CD4-positive, alpha-beta memory T cell (primary cell): ENCODE measurements around the gene SLC8A2. TPM values are rescaled to one million over a fixed set of nuclear protein-coding genes. Genes with fewer than 3 reads are reported as not detected.
A peak's percentile ranks its signal among the peaks of the same experiment; 100 is the strongest.
"Not testable (repeated sequence)": the region's sequence is repeated elsewhere in the genome, so short reads cannot be mapped to it uniquely, and the experiment has no call there.

ENCODE experiments used
- CTCF ChIA-PET: fragments of 350-600 bp; sonication (Branson Sonifier 250); formaldehyde crosslinking; loops from one replicate; lab custom pipeline; 2021; ENCODE audit warnings: inconsistent platforms; ENCODE audit not compliant: partially characterized antibody; lab: Charles Lee
- POLR2A ChIA-PET: fragments of 350-600 bp; sonication (Branson Sonifier 250); formaldehyde crosslinking; loops from one replicate; lab custom pipeline; 2021; ENCODE audit not compliant: partially characterized antibody; lab: Charles Lee
- DNase-seq, 5 donors: peaks; one replicate each; pipeline versions ENCODE4 v3.0.0 to v3.0.0-alpha.2; 2020 to 2022; ENCODE audit warnings: mixed read lengths in 1 of 5
- H3K27ac ChIP-seq: one replicate; pipeline ENCODE4 v1.7.0; 2013; ENCODE audit warnings: low read depth, low read length
- H3K27me3 ChIP-seq: 2 replicates; pipeline ENCODE4 v1.7.0; 2013; ENCODE audit warnings: mild to moderate bottlenecking, low read length, moderate library complexity; ENCODE audit not compliant: insufficient read depth
- H3K36me3 ChIP-seq: 2 replicates; pipeline ENCODE4 v1.7.0; 2013; ENCODE audit warnings: mild to moderate bottlenecking, low read length, moderate library complexity; ENCODE audit not compliant: insufficient read depth
- H3K4me1 ChIP-seq: 2 replicates; pipeline ENCODE4 v1.7.0; 2013; ENCODE audit warnings: mild to moderate bottlenecking, low read length, moderate library complexity; ENCODE audit not compliant: insufficient read depth
- H3K4me3 ChIP-seq, 2 donors: one replicate each; pipeline ENCODE4 v1.7.0; 2013; ENCODE audit warnings: low read length in 2 of 2, mild to moderate bottlenecking in 1 of 2
- H3K9me3 ChIP-seq, 2 donors: one replicate each; pipeline ENCODE4 v1.7.0; 2013; ENCODE audit warnings: low read length in 2 of 2, control low read depth in 1 of 2; ENCODE audit not compliant: control insufficient read depth in 1 of 2
- H3K27ac Mint-ChIP-seq, 7 donors: one replicate each; pipeline ENCODE4 v1.8.0; 2020 to 2021; ENCODE audit warnings: mixed read lengths in 7 of 7, mild to moderate bottlenecking in 6 of 7, inconsistent platforms in 3 of 7, moderate library complexity in 3 of 7
- H3K27me3 Mint-ChIP-seq, 2 donors: one replicate each; pipeline ENCODE4 v1.8.0; 2020 to 2021; ENCODE audit warnings: mixed read lengths in 2 of 2
- H3K36me3 Mint-ChIP-seq, 2 donors: one replicate each; pipeline ENCODE4 v1.8.0; 2020 to 2021; ENCODE audit warnings: mixed read lengths in 2 of 2, inconsistent platforms in 1 of 2, mild to moderate bottlenecking in 1 of 2
- H3K4me1 Mint-ChIP-seq, 4 donors: one replicate each; pipeline ENCODE4 v1.8.0; 2020 to 2021; ENCODE audit warnings: mixed read lengths in 4 of 4, mild to moderate bottlenecking in 1 of 4
- H3K4me3 Mint-ChIP-seq, 8 donors: one replicate each; pipeline ENCODE4 v1.8.0; 2020 to 2021; ENCODE audit warnings: mixed read lengths in 8 of 8, mild to moderate bottlenecking in 7 of 8, moderate library complexity in 6 of 8, inconsistent platforms in 3 of 8
- H3K9me3 Mint-ChIP-seq, 8 donors: one replicate each; pipeline ENCODE4 v1.8.0; 2020 to 2021; ENCODE audit warnings: mixed read lengths in 8 of 8, mild to moderate bottlenecking in 5 of 8, inconsistent platforms in 3 of 8, moderate library complexity in 1 of 8
- intact Hi-C: fragments of 100-400 bp; cut with micrococcal nuclease; formaldehyde crosslinking; loops from one replicate; pipeline ENCODE4 v1.15.1; 2023
- polyA plus RNA-seq, 2 donors: library from polyadenylated mRNA; unstranded; fragments of 300-500 nt; fragmentation: Illumina TruSeq; gene quantifications; one replicate each; pipeline ENCODE4 v1.2.3, GENCODE V29; 2021
- total RNA-seq, 2 experiments: library from RNA; stranded (reverse); gene quantifications; one replicate each; pipeline ENCODE4 v1.2.3, GENCODE V29; 2021

SLC8A2 gene
- total and polyA plus RNA-seq, 4 experiments from 2014 or later, result not detected

DNA sequence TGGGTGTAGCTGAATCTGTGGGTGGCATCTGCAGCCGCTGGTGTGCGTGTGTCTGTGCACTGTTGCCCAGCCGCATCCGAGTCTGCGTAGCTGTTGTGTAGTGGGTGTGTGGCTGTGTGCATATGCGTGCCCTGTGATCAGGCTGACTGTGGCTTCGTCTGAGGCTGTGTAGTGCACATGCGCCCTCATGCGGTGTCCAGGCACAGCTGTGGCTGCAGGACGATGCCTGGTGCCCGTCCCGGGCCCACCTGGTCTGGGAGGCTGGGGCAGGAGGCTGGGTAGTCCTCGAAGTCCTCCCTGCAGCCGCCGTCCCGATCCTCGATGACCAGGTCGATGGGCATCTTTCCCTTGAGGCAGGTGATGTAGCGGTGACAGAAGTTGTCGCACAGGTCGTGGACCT lies 57.2 kb downstream of the SLC8A2 start:
- H3K27me3 Mint-ChIP-seq, result peaks cover 24 to 32% of the 10 kb centered on the region in 2 donors
- no peak overlapping the region for H3K27ac ChIP-seq
- no peak overlapping the region for H3K27ac Mint-ChIP-seq
- POLR2A ChIA-PET, result no interaction called here
- peaks cover 18% of the 10 kb centered on the region for H3K4me1 ChIP-seq
- H3K36me3 Mint-ChIP-seq, result no peaks in the 10 kb centered on the region
- no peaks in the 10 kb centered on the region for H3K9me3 Mint-ChIP-seq
- H3K4me3 ChIP-seq, result no peak overlapping the region
- peak overlapping the region in 1 of 8 donors; percentile 34 for H3K4me3 Mint-ChIP-seq
- CTCF ChIA-PET, result no interaction called here
- H3K4me1 Mint-ChIP-seq, result peaks cover 12 to 21% (median 14%) of the 10 kb centered on the region in 4 donors
- no peaks in the 10 kb centered on the region for H3K9me3 ChIP-seq
- intact Hi-C loops, result no loop called here
- no peak for DNase-seq
- peaks cover 12% of the 10 kb centered on the region for H3K27me3 ChIP-seq
- H3K36me3 ChIP-seq, result no peaks in the 10 kb centered on the region

DNA sequence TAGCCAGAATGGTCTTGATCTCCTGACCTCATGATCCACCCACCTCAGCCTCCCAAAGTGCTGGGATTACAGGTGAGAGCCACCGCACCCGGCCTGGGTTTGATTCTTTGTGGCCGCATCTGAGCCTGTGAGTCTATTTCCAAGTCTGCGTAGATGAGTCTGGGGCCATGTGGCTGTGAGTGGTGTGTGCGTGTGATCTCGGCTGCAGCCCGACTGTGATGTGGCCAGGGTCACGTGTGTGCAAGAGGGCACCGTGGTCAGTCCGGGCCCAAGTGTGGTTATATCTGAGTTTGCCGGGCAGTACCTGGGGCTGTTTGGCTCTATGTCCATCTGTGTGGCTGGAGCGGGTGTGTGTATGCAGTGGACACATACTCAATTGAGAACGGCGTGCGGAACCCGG lies 57.8 kb downstream of the SLC8A2 start:
- Histone ChIP-seq H3K4me3 (no peak overlapping the region), H3K27ac (no peak overlapping the region), H3K36me3 (no peaks in the 10 kb centered on the region), H3K9me3 (no peaks in the 10 kb centered on the region), H3K4me1 (peaks cover 18% of the 10 kb centered on the region), H3K27me3 (peaks cover 10% of the 10 kb centered on the region)
- Mint-ChIP-seq H3K4me3 (no peak overlapping the region), H3K36me3 (no peaks in the 10 kb centered on the region), H3K9me3 (no peaks in the 10 kb centered on the region), H3K4me1 (peaks cover 12 to 21% (median 14%) of the 10 kb centered on the region in 4 donors), H3K27ac (no peak overlapping the region), H3K27me3 (peaks cover 26 to 37% of the 10 kb centered on the region in 2 donors)
- intact Hi-C loops, result no loop called here
- ChIA-PET CTCF (no interaction called here), POLR2A (no interaction called here)
- DNase-seq, result no peak

DNA sequence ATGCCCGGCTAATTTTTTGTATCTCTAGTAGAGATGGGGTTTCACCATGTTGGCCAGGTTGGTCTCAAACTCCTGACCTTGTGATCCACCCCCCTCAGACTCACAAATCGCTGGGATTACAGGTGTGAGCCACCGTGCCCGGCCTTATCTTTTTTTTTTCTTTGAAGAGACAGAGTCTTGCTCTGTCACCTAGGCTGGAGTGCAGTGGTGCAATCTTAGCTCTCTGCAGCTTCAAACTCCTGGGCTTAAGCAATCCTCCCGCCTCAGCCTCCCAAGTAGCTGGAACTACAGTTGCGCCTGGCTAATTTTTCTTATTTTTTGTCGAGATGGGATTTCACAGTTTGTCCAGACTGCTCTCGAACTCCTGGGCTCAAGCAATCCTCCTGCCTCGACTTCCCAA lies 60.0 kb downstream of the SLC8A2 start:
- H3K9me3 ChIP-seq, H3K36me3 ChIP-seq, H3K4me1 ChIP-seq, H3K27ac Mint-ChIP-seq, H3K4me1 Mint-ChIP-seq, intact Hi-C loops, H3K4me3 ChIP-seq, DNase-seq, POLR2A ChIA-PET, H3K9me3 Mint-ChIP-seq, H3K36me3 Mint-ChIP-seq, H3K4me3 Mint-ChIP-seq, H3K27me3 ChIP-seq, H3K27ac ChIP-seq: not testable (repeated sequence)
- peaks cover 24 to 35% of the 10 kb centered on the region in 2 donors for H3K27me3 Mint-ChIP-seq
- CTCF ChIA-PET, result interaction anchor here (0.8 kb wide), 1 partner anchor 21 kb away, joined by 3 read pairs; no protein-coding TSS in a partner anchor

DNA sequence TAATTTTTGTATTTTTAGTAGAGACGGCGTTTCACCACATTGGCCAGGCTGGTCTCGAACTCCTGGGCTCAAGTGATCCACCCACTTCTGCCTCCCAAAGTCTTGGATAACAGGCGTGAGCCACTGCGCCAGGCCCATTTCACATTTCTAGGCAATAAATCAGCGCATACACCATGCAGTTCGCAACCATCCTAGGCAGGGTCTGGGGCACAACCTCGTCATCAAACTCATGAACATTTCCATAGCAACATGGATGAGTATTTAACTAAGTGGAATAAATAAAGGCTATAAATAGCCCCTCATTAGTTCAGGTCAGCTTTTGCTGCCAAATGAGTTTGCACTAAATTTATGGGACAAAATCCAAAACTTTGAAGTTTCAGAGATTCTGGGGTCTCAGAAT lies 60.6 kb downstream of the SLC8A2 start:
- intact Hi-C loops, result no loop called here
- peaks cover 0 to 2% (median 0%) of the 10 kb centered on the region in 8 donors for H3K9me3 Mint-ChIP-seq
- H3K27ac Mint-ChIP-seq, result no peak overlapping the region
- ChIA-PET CTCF (interaction anchor here (0.8 kb wide), 1 partner anchor 20 kb away, joined by 3 read pairs; no protein-coding TSS in a partner anchor), POLR2A (no interaction called here)
- Histone ChIP-seq H3K27ac (no peak overlapping the region), H3K27me3 (peaks cover 7% of the 10 kb centered on the region), H3K4me3 (no peak overlapping the region), H3K9me3 (no peaks in the 10 kb centered on the region), H3K4me1 (no peaks in the 10 kb centered on the region), H3K36me3 (no peaks in the 10 kb centered on the region)
- DNase-seq, result no peak
- H3K27me3 Mint-ChIP-seq, result peaks cover 28 to 37% of the 10 kb centered on the region in 2 donors
- peaks cover 0 to 4% (median 2%) of the 10 kb centered on the region in 4 donors for H3K4me1 Mint-ChIP-seq
- peaks cover 0 to under 1% of the 10 kb centered on the region in 2 donors for H3K36me3 Mint-ChIP-seq
- H3K4me3 Mint-ChIP-seq, result no peak overlapping the region

DNA sequence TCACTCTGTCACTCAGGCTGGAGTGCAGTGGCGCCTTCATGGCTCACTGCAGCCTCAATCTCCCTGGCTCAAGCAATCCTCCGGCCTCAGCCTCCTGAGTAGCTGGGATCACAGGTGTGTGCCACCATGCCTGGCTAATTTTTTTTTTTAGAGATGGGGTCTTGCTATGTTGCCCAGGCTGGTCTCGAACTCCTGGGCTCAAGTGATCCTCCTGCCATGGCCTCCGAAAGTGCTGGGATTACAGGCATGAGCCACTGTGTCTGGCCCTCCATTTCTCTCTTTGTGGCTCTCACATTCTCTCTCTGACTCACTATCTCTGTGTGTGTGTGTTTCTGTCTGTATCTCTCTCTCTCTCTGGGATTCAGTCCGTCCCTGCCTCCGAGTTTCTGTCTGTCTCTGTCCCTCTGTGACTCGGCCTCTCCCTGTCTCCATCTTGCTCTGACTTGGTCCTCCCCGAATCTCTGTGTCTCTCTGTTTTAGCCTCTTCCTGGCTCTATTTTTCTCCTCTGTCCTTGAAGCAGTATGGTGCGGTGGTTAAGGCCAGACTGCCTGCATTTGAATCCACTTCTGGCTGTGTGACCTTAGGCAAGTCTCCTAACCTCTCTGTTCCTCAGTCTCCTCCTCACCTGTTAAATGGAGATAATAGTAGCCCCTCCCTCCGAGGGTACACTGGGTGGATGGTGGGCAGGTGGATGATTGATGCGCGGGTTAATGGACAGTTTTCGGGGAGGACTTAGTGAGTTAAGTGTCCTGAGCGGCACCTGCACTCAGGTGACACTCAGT lies 63.3 kb downstream of the SLC8A2 start:
- peaks cover 10% of the 10 kb centered on the region for H3K27me3 ChIP-seq
- H3K27ac ChIP-seq, result no peak overlapping the region
- Mint-ChIP-seq H3K27me3 (peaks cover 37 to 44% of the 10 kb centered on the region in 2 donors), H3K4me1 (peaks cover 0 to 3% (median 1%) of the 10 kb centered on the region in 4 donors), H3K9me3 (peaks cover 0 to 2% (median under 1%) of the 10 kb centered on the region in 8 donors), H3K36me3 (peaks cover 0 to 4% of the 10 kb centered on the region in 2 donors), H3K4me3 (no peak overlapping the region), H3K27ac (peak overlapping the region in 1 of 7 donors; percentile 52)
- no peak for DNase-seq
- intact Hi-C loops, result no loop called here
- H3K4me3 ChIP-seq, result no peak overlapping the region
- no peaks in the 10 kb centered on the region for H3K9me3 ChIP-seq
- CTCF ChIA-PET, result no interaction called here
- no peaks in the 10 kb centered on the region for H3K36me3 ChIP-seq
- H3K4me1 ChIP-seq, result no peaks in the 10 kb centered on the region
- POLR2A ChIA-PET, result no interaction called here

DNA sequence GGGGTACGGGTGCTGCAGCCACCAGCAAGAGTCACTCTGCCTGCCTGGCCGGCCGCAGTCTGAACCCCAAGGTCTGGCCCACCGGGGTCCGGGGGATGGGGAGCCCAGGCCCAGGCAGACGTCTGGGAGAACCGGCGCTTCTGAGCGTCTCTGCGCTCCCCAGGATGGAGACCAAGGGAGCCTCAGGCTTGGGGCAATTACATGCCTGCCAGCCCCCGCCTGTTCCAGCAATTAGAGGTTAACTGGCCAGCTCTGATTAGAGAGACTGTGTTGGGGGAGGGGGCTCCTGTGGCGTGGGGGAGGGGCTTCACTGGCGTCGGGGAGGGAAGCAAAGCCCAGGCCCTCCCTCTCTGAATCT lies 64.3 kb downstream of the SLC8A2 start:
- H3K4me3 Mint-ChIP-seq, result no peak overlapping the region
- H3K27ac ChIP-seq, result no peak overlapping the region
- no peaks in the 10 kb centered on the region for H3K9me3 ChIP-seq
- H3K27me3 Mint-ChIP-seq, result peaks cover 35 to 44% of the 10 kb centered on the region in 2 donors
- H3K36me3 ChIP-seq, result no peaks in the 10 kb centered on the region
- peaks cover 0 to 2% (median under 1%) of the 10 kb centered on the region in 8 donors for H3K9me3 Mint-ChIP-seq
- ChIA-PET POLR2A (no interaction called here), CTCF (no interaction called here)
- H3K4me1 ChIP-seq, result no peaks in the 10 kb centered on the region
- peaks cover 0 to 4% of the 10 kb centered on the region in 2 donors for H3K36me3 Mint-ChIP-seq
- intact Hi-C loops, result no loop called here
- DNase-seq, result no peak
- H3K27me3 ChIP-seq, result peaks cover 10% of the 10 kb centered on the region
- H3K4me1 Mint-ChIP-seq, result peaks cover 0 to 2% (median under 1%) of the 10 kb centered on the region in 4 donors
- H3K4me3 ChIP-seq, result no peak overlapping the region
- no peak overlapping the region for H3K27ac Mint-ChIP-seq

DNA sequence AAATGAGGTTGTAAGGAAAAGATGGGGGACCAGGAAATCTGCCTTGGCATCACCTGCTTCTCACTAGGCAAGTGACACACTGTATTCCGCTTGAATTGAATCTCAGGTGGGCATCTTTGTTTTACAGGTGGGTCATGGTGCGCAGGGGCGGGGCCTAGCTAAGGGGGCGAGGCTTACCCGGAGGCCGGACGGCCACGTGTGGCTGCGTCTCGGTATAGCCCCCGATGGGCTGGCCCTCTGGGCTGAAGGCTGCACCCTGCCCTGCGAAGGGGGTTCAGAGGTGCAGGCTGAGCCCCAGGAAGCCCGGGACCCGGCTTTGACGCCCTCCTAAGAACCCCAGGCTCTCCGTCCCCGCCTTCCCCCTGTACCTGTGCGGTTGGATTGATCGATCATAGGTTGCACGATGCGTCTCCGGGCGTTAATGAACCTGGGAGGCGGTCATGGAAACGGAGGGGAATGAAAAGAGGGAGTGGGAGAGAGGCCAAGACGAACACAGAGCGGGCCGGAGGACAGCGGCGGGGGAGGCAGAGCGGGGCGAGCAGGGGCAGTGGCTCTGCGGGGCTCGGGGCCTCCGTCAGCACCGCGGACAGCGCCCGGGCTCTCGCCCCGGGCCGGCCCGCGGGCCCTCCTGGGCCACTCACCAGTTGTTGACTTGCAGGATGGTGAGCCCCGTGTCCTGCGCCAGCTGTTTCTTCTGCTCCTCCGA lies 64.8 kb downstream of the SLC8A2 start:
- Mint-ChIP-seq H3K27ac (no peak overlapping the region), H3K4me3 (no peak overlapping the region), H3K27me3 (peaks cover 35 to 44% of the 10 kb centered on the region in 2 donors), H3K9me3 (peaks cover 0 to 2% (median under 1%) of the 10 kb centered on the region in 8 donors), H3K36me3 (peaks cover 0 to 4% of the 10 kb centered on the region in 2 donors), H3K4me1 (peaks cover 0 to 2% (median under 1%) of the 10 kb centered on the region in 4 donors)
- DNase-seq, result no peak
- ChIA-PET POLR2A (no interaction called here), CTCF (no interaction called here)
- Histone ChIP-seq H3K4me1 (no peaks in the 10 kb centered on the region), H3K4me3 (no peak overlapping the region), H3K27ac (no peak overlapping the region), H3K36me3 (no peaks in the 10 kb centered on the region), H3K9me3 (no peaks in the 10 kb centered on the region), H3K27me3 (peaks cover 10% of the 10 kb centered on the region)
- intact Hi-C loops, result no loop called here
